SH-SY5Y (cell line): Measurements from ENCODE around the gene PPP3CA.

Experiments
- GATA2 ChIP-seq: IDR thresholded peaks from 2 replicates; pipeline ENCODE4 v1.6.1; 2011; ENCODE audit warnings: mild to moderate bottlenecking, low read depth, low read length
- GATA3 ChIP-seq: IDR thresholded peaks from 2 replicates; pipeline ENCODE4 v1.6.1; 2011; ENCODE audit warnings: low read depth, mild to moderate bottlenecking, low read length, moderate library complexity

GRCh38 chr4:101008503-101008902 lies 338.8 kb downstream of the PPP3CA start:
- TF ChIP-seq GATA2 (no peak), GATA3 (no peak)
